GM18870 (cell line): Measurements from ENCODE around the gene ANKRD10.
A peak's percentile ranks its signal among the peaks of the same experiment; 100 is the strongest.

Experiments
- ATAC-seq: cut with Tn5 transposase; IDR thresholded peaks from one replicate; pipeline ENCODE4 v1.9.1; 2021; ENCODE audit warnings: moderate library complexity; ENCODE audit not compliant: unreplicated experiment

The ANKRD10 gene

DNA sequence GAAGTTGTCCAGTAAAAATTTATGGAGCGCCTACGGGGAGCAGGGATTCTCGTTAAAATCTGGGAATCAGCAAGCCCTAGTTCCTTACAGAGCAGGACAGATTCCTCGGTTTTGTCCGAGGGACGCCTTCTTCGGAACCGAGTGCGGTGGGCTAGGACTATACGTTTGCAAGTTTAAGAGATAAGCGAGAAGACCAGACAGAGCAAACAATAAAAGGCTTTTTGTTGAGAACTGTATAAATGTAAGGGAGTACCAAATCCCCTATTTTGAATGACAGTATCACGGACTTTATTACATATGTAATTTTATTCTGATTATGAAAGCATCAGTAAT is 971 bp upstream of the ANKRD10 start:
- ATAC-seq, result no peak

DNA sequence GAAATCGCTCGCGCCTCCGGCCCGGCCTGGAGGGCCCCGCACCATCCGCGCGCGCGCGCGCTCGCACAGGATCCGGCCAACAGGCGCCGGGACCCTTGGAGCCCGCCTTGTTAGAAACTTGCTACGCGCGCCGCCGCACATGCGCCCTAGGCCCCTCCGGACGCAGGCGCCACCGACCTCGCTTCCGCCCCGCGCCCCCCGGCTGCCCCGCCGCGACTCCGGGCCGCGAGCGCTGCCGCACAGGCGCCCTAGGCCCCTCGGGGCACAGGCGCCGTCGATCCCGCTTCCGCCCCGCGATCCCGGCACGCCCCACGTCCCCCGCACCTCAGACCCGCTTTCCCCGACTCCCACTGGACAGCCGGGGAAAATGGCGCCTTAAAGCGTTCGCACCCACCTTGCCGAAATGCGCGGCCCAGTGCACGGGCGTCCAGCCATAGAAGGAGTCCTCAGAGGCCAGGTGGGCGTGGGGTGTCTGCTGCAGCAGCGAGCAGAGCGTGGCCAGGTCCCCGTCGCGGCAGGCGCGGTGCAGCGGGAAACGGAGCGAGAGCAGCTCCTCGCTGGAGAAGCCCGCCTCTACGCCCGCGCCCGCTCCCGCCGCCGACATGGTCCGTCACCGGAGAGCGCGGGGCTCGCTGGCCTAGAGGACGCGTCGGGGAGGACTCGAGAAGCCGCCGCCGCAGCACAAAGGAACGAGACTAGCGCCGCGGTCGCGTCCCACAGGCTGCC is 375 bp downstream of the ANKRD10 start:
- ATAC-seq, result peak; percentile 24

DNA sequence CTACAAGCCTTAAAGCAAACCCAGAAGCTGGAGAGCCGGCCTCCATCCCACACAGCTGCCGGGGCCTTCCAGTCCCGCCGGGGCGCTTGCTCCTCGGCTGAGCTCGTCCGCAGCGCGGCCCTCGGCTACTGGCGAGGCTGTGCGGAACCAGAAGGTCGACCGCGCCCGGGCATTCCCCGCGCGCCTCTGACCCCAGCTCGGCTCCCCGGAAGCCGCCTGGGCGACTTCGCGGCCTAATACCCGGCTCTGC is 863 bp downstream of the ANKRD10 start:
- peak; percentile 10 for ATAC-seq

DNA sequence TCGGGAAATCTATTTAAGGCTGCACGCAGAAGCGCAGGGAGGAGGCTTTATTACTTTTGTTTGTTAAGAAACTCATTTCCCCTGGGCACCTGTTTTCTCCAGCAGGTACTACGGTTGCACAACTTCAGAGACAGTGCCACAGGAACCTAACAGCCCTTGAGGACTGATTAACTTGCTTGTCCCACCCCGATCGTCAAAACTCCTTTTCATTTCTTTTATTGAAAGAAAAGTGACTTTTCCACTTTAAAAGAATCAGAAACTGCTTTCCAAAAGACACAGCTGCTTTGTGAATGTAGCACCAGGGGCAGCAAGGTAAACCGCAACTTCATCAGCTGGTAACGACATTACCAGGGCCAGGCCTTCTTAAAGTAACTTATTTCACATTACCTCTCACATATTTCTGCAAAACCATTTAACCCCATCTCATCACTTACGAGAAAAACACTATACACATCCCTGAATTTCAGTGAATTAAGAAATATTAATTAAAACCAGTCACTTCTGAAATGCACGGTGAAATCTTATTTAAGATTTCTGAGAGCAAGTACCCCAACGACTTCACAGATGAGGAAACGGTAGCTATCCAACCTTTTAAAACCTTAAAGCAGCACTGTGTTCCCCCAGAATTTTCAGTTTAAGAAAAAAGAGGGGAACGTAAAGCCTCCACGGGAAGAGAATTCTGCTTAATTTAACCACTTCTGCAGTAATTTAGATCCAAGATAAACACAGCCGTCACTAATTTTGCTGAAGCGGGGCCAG is 1.4 kb downstream of the ANKRD10 start:
- ATAC-seq, result no peak

DNA sequence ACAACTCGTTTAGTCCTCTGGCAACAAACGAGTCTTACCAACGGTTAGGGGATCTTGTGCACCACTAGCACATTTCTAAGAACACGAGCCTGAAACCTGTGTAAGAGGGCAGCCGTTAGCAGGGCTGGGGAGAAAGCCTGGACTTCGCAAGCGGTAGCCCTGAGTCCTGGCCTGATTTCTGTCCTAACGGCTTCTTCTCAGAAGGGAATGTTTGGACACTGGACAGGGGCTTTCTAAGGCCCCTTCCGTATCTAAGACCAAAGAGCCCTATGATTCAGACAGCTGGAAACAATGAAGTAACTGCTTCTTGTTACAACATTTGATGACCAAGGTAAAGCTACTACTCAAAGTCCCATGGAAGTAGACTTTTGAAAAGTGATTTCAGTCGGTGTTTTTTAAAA is 2.2 kb downstream of the ANKRD10 start:
- ATAC-seq, result no peak

DNA sequence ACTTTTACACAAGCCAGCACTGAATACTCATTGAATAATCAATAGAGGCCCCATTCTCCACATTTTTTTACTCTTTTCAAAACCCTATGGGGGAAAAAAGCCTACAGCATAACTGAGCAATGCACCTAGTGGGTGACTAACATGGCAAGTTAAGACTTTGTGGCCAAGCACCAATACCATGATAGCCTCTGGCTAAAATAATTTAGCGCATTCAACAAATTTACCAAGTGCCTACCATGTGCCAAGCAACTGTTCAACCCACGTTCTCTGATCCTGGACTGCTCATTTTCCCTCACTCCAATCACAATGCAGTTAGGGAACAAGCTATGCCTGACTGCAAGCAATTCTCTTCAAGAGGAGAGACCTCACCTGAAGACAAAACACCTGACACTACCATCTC is 3.0 kb downstream of the ANKRD10 start:
- ATAC-seq, result no peak

DNA sequence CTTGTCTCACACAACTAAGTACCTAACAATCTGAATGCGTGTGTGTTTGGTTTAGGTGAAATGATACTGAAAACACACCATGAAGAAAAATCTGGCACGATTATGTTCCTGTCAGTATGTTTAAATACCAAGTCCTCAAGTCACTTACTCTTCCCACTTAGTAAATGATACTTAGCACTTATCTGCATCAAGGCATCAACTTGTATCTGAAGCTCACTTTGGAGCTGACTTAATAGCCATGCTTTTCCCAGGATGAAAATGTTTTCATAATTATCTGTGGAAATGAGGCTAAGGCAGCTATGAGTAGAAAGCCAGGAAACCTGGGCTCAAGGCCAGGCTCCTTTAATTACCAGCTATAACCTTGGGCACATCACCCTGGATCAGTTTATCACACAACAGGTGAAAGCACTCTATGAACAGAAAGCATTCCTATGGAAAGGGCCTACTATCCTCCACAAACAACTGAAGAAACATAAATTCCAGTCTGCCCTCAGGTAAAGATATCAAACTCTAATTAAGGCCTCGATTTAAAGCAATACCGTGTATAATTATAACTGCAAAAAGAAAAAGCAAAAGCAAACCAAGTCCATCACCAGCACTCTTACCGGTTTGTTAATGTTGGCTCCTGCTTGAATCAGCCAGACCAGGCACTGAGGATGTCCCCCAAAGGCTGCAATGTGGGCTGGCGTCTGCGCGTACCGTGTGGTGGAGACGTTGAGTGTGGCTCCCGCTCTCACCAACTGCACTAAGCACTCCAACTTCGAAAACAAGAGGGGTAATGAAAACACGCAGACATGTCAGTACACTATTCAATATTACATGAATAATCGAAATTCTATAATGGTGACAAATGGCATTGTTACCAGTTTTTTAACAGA is 4.6 kb downstream of the ANKRD10 start:
- no peak for ATAC-seq

DNA sequence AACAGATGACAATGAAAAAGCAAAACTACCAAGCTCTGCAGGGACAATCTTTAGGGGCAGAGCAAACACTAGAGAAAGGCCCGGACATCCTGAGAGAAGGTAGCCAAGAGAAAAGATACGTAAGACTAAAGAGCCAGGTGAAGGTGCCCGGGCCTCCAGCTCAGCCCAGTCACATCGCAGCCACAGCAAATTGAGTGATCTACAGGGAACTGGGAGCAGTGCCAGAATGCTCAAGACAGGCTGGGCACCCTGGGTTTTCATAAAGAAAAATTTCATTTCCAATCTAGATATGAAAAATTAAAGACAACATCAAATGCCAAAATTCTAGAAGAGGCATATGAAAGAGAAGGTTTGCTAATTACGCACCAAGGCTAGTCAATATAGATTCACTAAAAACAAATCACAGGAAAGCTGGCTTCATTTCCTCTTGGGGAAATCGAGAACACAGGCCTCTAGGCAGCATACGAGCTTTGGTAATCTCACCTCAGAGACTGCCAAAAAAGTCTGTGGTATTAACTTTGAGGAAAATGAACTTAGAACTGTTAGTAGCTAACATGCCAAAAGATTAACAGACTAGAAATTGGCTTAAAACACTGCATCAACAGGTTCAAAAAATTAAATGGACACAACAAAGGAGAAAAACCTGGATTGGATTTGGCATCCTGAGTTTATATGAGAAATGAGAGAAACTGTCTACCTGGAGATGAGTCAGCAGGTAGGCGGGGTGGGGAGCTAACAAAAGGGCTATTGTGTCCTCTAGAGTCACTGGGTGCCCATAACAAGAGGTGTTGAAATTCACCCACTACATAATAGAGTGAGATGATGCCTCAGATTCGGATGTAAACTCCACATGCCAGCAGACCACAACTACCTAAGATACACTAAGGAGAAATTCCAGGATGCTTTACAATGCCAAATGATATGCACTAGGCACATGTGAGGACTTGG is 6.6 kb downstream of the ANKRD10 start:
- ATAC-seq, result no peak

DNA sequence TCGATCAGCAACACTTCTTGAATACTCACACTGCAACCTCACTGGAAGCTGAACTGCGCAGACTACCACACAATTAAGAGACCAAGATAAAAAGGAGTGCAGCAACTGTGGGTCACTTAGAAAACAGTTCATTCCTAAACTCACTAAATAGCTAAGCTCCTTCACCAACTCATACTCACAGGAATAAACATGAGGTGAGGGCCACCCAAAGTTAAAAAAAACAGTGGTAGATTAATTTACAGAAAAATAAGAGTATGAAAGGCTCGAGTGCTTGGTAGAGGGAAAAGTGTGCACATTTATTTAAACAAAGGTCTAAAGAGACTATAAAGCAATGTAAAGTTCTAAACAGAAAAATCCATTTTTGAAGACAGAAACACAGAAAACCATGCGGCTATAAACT is 7.6 kb downstream of the ANKRD10 start:
- no peak for ATAC-seq

DNA sequence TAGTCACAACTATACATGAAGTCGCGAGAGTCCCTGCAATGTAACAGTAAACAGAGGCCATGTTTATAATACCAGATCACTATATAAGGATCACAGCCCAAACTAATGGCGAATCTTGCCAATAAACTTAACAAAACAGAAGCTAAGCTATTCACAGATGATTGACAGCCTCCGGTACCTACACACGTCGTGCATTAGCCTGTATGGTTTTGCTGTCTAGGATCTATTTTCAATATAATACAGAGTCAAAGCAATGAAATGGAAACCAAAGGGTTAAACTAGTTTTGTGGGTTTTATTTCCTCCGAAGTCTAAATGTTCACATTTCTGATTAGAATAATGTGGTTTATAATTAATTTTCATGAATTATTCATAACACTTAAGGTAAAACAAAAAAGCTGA is 10.1 kb downstream of the ANKRD10 start:
- no peak for ATAC-seq

DNA sequence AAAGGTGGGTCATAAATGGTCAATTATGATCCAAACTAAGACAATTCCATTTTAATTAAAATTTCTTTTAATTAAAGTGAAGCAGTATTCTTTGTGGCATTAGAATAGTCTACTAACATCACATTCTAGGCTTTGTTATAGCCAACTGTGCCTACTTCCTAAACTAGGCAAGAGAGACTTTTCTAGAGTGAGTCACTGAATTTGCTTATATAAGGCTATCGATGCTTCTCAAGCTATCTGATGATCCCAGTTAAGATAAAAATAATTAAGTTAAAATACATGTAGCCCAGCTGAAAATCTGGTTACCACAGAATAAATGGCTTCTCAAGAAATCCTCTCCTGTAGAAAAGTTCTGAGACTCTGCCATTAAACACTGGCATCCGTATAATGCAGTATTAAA is 12.5 kb downstream of the ANKRD10 start:
- no peak for ATAC-seq

DNA sequence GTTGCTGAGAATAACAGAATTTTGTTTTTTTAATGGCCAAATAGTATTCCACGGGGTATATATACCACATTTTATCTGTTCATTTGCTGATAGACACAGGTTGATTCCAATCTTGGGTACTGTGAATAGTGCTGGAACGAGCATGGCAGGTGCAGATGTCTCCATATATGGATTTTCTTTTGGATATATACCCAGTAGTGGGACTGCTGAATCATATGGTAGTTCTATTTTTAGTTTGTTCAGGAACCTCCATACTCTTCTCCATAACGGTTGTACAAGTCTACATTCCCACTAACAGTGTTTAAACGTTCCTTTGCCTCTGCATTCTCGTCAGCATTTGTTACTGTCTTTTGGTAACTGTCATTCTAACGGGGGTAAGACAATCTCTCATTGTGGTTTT is 17.3 kb downstream of the ANKRD10 start:
- ATAC-seq, result no peak

DNA sequence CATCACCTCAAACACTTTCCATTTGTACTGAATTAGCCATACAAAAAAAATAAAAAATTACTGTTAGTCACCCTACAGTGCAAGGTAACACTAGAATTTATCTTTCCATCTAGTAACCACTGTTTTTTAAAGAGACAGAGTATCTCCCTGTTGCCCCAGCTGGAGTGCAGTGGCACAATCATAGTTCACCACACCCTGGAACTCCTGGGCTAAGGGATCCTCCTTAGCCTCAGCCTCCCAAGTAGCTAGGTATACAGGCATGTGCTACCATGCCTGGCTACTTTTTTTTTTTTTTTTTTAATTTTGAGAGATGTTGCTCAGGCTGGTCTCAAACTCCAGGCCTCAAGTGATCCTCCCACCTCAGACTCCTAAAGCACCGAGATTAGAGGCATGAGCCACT is 17.9 kb downstream of the ANKRD10 start:
- no peak for ATAC-seq

DNA sequence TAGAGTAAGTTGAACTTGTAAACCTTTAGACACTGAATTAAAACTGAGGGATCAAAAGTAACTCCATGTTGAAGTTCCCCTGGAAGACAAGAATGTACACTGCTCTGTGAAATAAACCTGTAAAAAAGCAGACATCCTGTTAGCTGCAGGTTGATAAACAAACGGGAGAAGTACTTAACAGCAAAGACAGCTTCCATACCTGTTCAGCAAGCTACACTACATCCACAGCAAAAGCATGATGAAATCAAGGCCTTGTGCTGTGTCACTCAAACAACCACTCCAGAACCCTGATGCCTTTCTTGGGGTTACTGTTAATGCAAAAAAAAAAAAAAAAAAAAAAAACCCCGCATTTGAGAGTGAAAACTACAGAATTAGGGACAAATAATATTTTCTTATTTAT is 20.8 kb downstream of the ANKRD10 start:
- no peak for ATAC-seq

DNA sequence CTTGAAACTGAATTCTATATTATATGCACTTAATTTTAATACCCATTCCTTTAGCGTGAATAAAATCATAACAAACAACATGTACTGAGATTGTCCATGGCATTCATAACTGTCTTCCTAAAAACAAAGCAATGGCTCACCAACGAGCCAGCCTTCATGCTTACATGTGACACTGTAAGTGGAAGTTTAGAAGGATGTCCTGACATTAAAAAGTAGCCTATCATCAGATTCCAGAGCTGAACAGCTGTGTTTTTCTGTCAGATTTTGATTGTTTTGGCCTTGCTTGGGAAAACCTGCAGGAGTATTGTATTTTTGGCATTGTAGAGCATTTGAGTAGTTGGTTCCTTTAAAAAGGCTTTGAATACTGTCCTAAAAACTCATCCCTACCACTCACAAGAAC is 21.3 kb downstream of the ANKRD10 start:
- no peak for ATAC-seq

DNA sequence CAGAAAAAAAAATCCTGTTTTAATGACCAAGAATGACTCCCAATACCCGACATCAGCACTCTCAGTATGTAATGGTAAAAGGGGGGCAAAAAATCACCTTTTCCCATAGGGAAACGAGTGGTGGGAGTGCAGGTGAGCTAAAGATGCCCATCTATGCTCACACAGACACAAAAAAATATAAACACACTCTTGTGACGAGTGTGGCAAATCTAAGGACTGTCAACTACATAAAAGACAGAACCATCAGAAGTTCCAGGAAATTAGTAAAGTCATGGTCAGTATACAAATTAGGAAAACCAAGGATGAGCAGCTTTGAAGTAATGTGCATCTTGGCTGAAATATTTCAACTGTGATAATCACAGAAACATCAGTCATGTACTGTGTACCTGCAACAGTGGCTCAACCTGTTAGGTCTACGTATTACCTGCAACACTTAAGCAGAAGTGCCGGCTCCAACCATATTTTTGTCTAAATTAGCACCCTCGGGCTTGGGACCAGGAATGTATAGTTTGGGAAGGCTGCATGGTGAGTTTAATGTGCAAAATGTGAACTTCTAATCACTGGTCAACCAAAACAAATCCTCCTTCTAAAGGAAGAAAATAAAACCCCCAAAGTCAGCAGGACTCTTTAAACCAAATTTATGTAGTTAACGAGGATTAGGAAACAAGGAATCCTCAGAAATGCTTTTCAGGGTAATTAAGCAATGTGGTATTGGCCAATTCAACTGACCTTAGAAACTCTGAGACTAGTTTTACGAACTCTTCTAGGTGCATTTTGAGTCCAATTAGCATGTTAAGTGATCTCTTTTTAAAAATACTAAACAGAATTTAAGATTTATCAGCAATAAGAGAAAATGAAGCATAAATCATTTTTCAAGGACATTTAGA is 24.3 kb downstream of the ANKRD10 start:
- no peak for ATAC-seq

DNA sequence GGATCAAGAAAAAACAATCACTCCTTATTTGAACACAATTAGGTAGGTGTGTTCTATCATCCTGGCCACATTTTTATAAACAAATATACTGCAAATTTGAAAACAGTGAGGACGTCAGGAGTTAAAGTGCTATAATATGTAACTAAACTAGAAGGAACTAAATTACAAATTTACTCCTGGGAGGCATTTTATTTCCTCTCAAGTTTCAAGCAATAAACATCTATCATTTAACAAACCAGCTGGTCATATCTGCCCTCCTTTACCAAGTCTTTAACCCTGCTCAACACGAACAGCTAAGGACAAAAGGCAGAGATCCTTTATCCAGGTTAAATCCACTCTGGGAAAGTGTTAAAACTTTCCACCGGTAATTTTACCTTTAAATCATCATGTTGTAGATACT is 26.5 kb downstream of the ANKRD10 start:
- no peak for ATAC-seq

DNA sequence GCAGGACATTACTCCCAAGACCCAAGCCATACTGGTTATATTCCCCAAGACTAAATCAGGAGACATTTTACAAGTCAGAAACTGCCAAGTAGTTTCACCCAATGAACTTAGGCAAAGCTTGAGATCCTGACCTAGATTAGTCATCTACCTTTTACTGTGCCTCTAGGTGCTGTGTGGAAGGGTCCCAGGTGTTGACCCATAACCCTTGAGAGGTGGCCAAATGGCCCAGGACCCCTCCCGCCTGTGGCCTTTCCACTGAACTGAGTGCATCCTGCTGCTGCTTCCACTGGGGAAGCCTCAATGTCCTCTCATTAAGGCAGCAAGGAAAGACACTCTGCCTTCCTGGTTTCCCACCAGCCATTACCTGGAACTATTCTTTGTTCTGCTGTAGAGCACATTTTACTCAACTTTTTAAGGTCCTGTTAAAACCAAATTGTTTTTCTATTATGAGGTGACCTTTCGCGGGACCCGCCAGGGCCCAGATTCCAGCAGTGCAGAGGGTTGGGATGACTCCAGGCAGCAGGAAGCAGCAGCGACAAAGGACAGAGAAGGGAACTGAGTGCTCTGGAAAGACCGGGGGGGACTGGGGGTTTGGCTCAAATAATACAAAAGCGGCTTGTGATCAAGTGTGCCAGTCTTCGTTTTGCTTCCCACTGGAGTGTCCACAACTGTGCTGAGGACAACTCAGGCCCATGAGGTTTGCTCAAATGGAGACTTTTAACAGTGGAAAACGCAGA is 27.1 kb downstream of the ANKRD10 start:
- no peak for ATAC-seq

DNA sequence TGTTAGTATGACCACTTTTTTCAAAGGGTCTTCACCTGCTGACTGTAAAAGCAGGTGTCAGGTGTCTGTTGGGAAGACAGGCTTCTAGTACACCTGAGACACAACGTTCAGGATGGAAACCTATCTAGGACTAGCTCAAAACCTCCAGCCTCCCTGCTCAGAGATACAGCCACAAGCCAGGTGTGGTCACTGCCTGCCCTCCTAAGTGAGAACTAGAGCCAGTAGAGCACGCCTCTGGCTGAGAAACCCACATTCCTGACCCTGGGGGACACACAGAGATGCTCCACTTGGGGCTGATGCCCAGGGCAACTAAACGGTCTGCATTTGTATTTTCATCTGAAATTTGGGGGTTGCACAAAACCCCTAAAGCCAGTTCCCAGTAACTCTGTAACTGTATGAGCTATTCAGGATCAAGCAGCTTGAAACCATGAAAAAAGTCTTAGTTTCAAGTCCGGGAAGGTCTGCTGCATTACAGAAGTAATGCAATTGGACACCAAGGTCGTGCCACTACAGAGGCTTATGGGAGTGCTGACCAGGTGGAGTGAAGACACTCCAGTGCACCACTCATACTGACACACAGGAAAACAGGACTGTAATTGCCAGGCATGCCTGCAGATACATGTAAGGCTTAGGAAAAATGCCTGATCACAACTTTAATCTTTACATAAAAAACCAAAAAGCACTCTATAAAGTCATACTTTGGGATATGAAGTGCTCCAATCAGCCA is 27.8 kb downstream of the ANKRD10 start:
- no peak for ATAC-seq
